ENCODE results near the gene ANKS1B. TPM values are rescaled to one million over a fixed set of nuclear protein-coding genes. Genes with fewer than 3 reads are reported as not detected.

The ANKS1B gene
- polyA plus RNA-seq, 3 donors = not detected

DNA sequence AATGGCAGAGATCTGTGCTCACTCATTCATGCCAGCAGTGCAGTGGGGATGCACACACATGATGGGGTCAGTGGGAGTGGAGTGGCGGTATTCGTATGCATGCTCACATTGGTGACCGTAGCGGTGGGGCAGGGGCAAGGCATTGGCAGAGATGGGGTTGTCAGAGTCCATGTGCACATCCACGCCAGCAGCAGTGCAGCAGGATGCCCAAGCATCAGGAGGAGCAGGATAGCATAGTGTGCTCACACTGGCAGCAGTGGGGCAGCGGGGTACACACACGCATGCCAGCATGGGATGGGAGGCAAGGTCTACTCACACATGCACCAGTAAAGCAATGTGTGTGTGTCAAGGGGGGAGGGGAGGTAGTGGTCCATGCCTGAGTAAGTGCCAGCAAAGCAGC lies 426.6 kb downstream of the ANKS1B start:
- H2AFZ ChIP-seq (ENCODE audit: insufficient read depth, low read depth, low read length, poor library complexity, severe bottlenecking) = no peak overlapping the region
- no peak overlapping the region for H3K4me3 Mint-ChIP-seq
- H3K79me2 ChIP-seq (ENCODE audit: insufficient read depth, low read length) = no peaks in the 10 kb centered on the region
- intact Hi-C loops (cut with micrococcal nuclease) = no loop called here
- no peak overlapping the region for H3K27ac ChIP-seq (ENCODE audit: low read depth in 1 of 2, low read length in 2 of 2)
- H3K27ac Mint-ChIP-seq = no peak overlapping the region
- TF ChIP-seq, protein P1, sequence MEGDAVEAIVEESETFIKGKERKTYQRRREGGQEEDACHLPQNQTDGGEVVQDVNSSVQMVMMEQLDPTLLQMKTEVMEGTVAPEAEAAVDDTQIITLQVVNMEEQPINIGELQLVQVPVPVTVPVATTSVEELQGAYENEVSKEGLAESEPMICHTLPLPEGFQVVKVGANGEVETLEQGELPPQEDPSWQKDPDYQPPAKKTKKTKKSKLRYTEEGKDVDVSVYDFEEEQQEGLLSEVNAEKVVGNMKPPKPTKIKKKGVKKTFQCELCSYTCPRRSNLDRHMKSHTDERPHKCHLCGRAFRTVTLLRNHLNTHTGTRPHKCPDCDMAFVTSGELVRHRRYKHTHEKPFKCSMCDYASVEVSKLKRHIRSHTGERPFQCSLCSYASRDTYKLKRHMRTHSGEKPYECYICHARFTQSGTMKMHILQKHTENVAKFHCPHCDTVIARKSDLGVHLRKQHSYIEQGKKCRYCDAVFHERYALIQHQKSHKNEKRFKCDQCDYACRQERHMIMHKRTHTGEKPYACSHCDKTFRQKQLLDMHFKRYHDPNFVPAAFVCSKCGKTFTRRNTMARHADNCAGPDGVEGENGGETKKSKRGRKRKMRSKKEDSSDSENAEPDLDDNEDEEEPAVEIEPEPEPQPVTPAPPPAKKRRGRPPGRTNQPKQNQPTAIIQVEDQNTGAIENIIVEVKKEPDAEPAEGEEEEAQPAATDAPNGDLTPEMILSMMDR (IDR thresholded peaks at IDR 0.05) = no peak
- 96% methylated on average over 7 of the region's 7 CpGs for WGBS (ENCODE audit: insufficient coverage)
- no peaks in the 10 kb centered on the region for H4K20me1 ChIP-seq (ENCODE audit: insufficient read depth, low read length)
- H3K4me1 Mint-ChIP-seq = no peaks in the 10 kb centered on the region
- H3K36me3 ChIP-seq (replicated peaks in 1 of 2; ENCODE audit: control insufficient read depth in 1 of 2, insufficient read depth in 2 of 2, low read length in 2 of 2) = no peaks in the 10 kb centered on the region
- H3K9me3 ChIP-seq (replicated peaks in 1 of 2; ENCODE audit: control insufficient read depth in 1 of 2, insufficient read depth in 1 of 2, low read length in 2 of 2) = peaks cover 8 to 9% of the 10 kb centered on the region in 2 donors
- H3K27me3 ChIP-seq (ENCODE audit: control insufficient read depth in 2 of 2, insufficient read depth in 2 of 2, low read length in 2 of 2) = no peaks in the 10 kb centered on the region
- H3K36me3 Mint-ChIP-seq = no peaks in the 10 kb centered on the region
- peaks cover 0 to 2% (median 0%) of the 10 kb centered on the region in 3 donors for H3K27me3 Mint-ChIP-seq (ENCODE audit: low read depth in 3 of 3)
- peaks cover 2 to 18% (median 8%) of the 10 kb centered on the region in 7 donors for H3K9me3 Mint-ChIP-seq
- no peak overlapping the region for H3K4me3 ChIP-seq (replicated peaks in 1 of 3; ENCODE audit: low read depth in 2 of 3, low read length in 3 of 3)
- H3K4me1 ChIP-seq (ENCODE audit: control insufficient read depth in 1 of 2, insufficient read depth in 2 of 2, low read length in 2 of 2) = no peaks in the 10 kb centered on the region
- DNase-seq = peak in 1 of 3 donors; percentile 3
- no peak overlapping the region for H3K4me2 ChIP-seq (replicated peaks; ENCODE audit: extremely low read depth, low read length, poor library complexity, severe bottlenecking)
- no peak overlapping the region for H3K9ac ChIP-seq (ENCODE audit: insufficient read depth, low read length, poor library complexity, severe bottlenecking)

- H3K9me3 ChIP-seq (replicated peaks in 1 of 2; ENCODE audit: control insufficient read depth in 1 of 2, insufficient read depth in 1 of 2, low read length in 2 of 2) = peaks cover 5 to 8% of the 10 kb centered on the region in 2 donors
- no peak overlapping the region for H3K9ac ChIP-seq (ENCODE audit: insufficient read depth, low read length, poor library complexity, severe bottlenecking)
- H3K27ac ChIP-seq (ENCODE audit: low read depth in 1 of 2, low read length in 2 of 2) = no peak overlapping the region
- no peaks in the 10 kb centered on the region for H3K36me3 ChIP-seq (replicated peaks in 1 of 2; ENCODE audit: control insufficient read depth in 1 of 2, insufficient read depth in 2 of 2, low read length in 2 of 2)
- no peaks in the 10 kb centered on the region for H3K4me1 Mint-ChIP-seq
- H3K4me2 ChIP-seq (replicated peaks; ENCODE audit: extremely low read depth, low read length, poor library complexity, severe bottlenecking) = no peak overlapping the region
- no peak overlapping the region for H3K4me3 Mint-ChIP-seq
- H3K9me3 Mint-ChIP-seq = peaks cover 2 to 14% (median 8%) of the 10 kb centered on the region in 7 donors
- H4K20me1 ChIP-seq (ENCODE audit: insufficient read depth, low read length) = no peaks in the 10 kb centered on the region
- H3K27me3 Mint-ChIP-seq (ENCODE audit: low read depth in 3 of 3) = peaks cover 0 to 2% (median 0%) of the 10 kb centered on the region in 3 donors
- intact Hi-C loops (cut with micrococcal nuclease) = no loop called here
- DNase-seq = no peak
- no peaks in the 10 kb centered on the region for H3K4me1 ChIP-seq (ENCODE audit: control insufficient read depth in 1 of 2, insufficient read depth in 2 of 2, low read length in 2 of 2)
- no peaks in the 10 kb centered on the region for H3K36me3 Mint-ChIP-seq
- no peak overlapping the region for H2AFZ ChIP-seq (ENCODE audit: insufficient read depth, low read depth, low read length, poor library complexity, severe bottlenecking)
- TF ChIP-seq, protein P1 (IDR thresholded peaks at IDR 0.05) = no peak
- 87% methylated on average over 2 of the region's 3 CpGs for WGBS (ENCODE audit: insufficient coverage)
- no peak overlapping the region for H3K4me3 ChIP-seq (replicated peaks in 1 of 3; ENCODE audit: low read depth in 2 of 3, low read length in 3 of 3)
- no peaks in the 10 kb centered on the region for H3K79me2 ChIP-seq (ENCODE audit: insufficient read depth, low read length)
- no peak overlapping the region for H3K27ac Mint-ChIP-seq
- H3K27me3 ChIP-seq (ENCODE audit: control insufficient read depth in 2 of 2, insufficient read depth in 2 of 2, low read length in 2 of 2) = no peaks in the 10 kb centered on the region
Observed at GRCh38 chr12:99553461-99553860, 431.3 kb downstream of the ANKS1B start.

Measured in CD14-positive monocyte (primary cell).